ENCODE measurements around the gene WARS2.

DNA sequence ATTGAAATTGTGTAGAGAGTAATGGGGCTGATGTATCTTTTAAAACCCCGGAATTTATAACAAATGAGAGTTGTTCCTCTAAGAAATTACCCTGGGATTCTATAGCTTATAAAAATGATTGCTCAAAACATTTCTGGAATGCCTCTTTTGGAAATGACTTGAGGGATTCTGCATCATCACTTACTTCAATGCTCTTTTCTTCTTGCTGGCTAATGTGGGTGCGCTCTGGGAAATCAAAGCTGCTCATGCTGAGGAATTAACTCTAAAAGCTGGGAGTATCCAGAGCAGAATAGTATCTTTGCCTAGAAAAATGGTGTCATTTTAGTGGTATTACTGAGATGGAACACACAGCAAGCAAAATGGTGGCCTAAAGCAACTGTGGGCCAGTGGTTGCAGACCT, 129.3 kb downstream of the WARS2 start:
- TF ChIP-seq, protein P1, sequence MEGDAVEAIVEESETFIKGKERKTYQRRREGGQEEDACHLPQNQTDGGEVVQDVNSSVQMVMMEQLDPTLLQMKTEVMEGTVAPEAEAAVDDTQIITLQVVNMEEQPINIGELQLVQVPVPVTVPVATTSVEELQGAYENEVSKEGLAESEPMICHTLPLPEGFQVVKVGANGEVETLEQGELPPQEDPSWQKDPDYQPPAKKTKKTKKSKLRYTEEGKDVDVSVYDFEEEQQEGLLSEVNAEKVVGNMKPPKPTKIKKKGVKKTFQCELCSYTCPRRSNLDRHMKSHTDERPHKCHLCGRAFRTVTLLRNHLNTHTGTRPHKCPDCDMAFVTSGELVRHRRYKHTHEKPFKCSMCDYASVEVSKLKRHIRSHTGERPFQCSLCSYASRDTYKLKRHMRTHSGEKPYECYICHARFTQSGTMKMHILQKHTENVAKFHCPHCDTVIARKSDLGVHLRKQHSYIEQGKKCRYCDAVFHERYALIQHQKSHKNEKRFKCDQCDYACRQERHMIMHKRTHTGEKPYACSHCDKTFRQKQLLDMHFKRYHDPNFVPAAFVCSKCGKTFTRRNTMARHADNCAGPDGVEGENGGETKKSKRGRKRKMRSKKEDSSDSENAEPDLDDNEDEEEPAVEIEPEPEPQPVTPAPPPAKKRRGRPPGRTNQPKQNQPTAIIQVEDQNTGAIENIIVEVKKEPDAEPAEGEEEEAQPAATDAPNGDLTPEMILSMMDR (IDR thresholded peaks at IDR 0.05): no peak
- TF ChIP-seq POLR2AphosphoS5 (IDR thresholded peaks at IDR 0.05): no peak
- TF ChIP-seq POLR2A (IDR thresholded peaks at IDR 0.05): no peak
- TF ChIP-seq EP300 (IDR thresholded peaks at IDR 0.05): no peak

All from sigmoid colon (tissue), 4 donors.